ENCODE results near the gene PRDM16. TPM values are rescaled to one million over a fixed set of nuclear protein-coding genes. Genes with fewer than 3 reads are reported as not detected.

PRDM16 gene
- total RNA-seq, 2 experiments from 2014 or later = 0.05 to 0.20 TPM

GRCh38 chr1:3465091-3465934, 396.3 kb downstream of the PRDM16 start:
- no peak overlapping the region for H3K27ac Mint-ChIP-seq
- no peak for DNase-seq
- intact Hi-C loops (cut with micrococcal nuclease) = no loop called here
- no peaks in the 10 kb centered on the region for H3K9me3 Mint-ChIP-seq
- no peaks in the 10 kb centered on the region for H3K27me3 Mint-ChIP-seq (ENCODE audit: low read depth)
- no peak overlapping the region for H3K4me3 Mint-ChIP-seq
- CTCF ChIA-PET = no interaction called here
- H3K4me1 Mint-ChIP-seq (ENCODE audit: low read depth) = no peaks in the 10 kb centered on the region
- H3K36me3 Mint-ChIP-seq (ENCODE audit: low read depth) = no peaks in the 10 kb centered on the region

- CTCF ChIA-PET = no interaction called here
- intact Hi-C loops (cut with micrococcal nuclease) = no loop called here
- Mint-ChIP-seq H3K36me3 (ENCODE audit: low read depth) (no peaks in the 10 kb centered on the region), H3K9me3 (no peaks in the 10 kb centered on the region), H3K4me3 (no peak overlapping the region), H3K4me1 (ENCODE audit: low read depth) (no peaks in the 10 kb centered on the region), H3K27me3 (ENCODE audit: low read depth) (no peaks in the 10 kb centered on the region), H3K27ac (no peak overlapping the region)
- no peak for DNase-seq
Observed at GRCh38 chr1:3465935-3466321, 396.9 kb downstream of the PRDM16 start.

DNA sequence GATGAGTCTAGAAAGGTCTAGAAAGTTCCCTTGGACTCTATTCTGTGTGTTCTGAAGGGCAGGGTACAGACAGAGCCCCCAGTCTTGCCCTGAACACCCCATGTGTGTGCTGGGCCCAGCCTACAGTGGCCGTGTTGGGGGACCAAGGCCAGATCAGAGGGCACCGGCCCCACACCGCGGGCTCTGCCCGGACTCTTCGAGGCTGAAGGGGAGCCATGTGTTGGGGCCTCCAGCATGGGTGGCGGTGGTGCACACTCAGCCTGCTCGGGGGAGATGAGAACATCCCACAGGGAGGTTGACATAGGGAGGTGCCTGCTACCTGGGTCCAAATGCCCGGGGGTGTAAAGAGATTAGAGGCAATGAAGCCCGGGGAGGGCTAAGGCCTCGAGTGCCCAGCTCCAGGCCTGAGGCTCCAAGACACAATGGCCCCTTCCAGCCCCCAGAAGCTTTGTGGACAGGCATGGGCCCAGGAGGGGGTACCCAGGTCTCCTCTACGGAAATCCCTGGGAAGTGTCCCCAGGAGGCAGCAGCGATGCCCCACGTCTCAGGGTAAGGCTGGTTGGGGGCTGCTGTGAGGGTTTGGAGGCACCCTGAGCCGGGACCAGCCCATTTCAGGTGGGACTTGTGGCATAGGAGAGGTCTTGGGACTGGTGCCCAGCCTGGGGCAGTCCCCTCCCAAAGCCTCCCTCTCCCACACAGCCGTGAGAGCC, 397.5 kb downstream of the PRDM16 start:
- CTCF ChIA-PET = no interaction called here
- no peaks in the 10 kb centered on the region for H3K9me3 Mint-ChIP-seq
- no peak for DNase-seq
- no peaks in the 10 kb centered on the region for H3K4me1 Mint-ChIP-seq (ENCODE audit: low read depth)
- no peaks in the 10 kb centered on the region for H3K27me3 Mint-ChIP-seq (ENCODE audit: low read depth)
- H3K4me3 Mint-ChIP-seq = no peak overlapping the region
- no peaks in the 10 kb centered on the region for H3K36me3 Mint-ChIP-seq (ENCODE audit: low read depth)
- H3K27ac Mint-ChIP-seq = no peak overlapping the region
- intact Hi-C loops (cut with micrococcal nuclease) = no loop called here

DNA sequence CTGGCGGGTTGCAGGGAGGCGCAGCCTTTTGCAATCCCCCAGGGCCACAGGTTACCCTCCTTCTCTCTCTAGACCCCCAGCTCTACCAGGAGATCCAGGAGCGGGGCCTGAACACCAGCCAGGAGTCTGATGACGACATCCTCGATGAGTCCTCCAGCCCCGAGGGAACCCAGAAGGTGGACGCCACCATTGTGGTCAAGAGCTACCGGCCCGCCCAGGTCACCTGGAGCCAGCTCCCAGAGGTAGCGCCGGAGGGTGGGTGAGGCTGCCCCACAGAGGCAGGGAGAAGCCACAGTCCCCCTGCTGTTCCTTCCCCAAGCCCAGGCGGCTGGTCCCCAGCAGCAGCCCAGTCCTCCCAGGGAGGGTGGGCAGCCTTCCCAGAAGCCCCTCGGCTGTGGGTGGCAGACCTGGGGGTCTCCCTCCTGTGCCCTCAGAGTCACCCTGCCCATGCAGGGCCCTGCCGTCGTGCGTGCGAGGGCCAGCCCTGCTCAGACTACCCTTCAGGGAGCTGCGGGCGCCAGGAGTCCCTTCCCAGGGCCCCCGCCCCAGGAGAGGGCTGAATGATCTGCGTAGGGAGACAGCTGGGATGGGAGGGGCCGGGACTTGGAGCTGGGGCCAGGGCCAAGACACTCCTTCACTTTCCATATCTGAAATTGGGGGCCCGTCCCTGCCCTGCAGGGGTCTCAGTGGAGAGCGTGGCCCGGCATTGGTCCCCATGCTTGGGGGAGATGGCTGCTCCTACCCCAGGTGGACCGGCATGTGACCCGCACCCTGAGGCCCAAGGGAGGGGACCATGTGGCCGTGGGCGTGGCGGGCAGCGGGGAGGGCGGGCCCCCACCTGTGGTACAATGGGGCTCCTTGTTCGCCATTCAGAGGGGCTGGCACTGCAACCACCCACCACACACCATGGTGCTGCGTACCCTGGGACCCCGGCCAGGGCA, 398.4 kb downstream of the PRDM16 start:
- Mint-ChIP-seq H3K36me3 (ENCODE audit: low read depth) (no peaks in the 10 kb centered on the region), H3K4me1 (ENCODE audit: low read depth) (no peaks in the 10 kb centered on the region), H3K27ac (no peak overlapping the region), H3K9me3 (no peaks in the 10 kb centered on the region), H3K27me3 (ENCODE audit: low read depth) (no peaks in the 10 kb centered on the region), H3K4me3 (no peak overlapping the region)
- no peak for DNase-seq
- CTCF ChIA-PET = no interaction called here
- intact Hi-C loops (cut with micrococcal nuclease) = no loop called here

- no peak overlapping the region for H3K27ac Mint-ChIP-seq
- H3K4me1 Mint-ChIP-seq (ENCODE audit: low read depth) = no peaks in the 10 kb centered on the region
- intact Hi-C loops (cut with micrococcal nuclease) = no loop called here
- CTCF ChIA-PET = no interaction called here
- no peak for DNase-seq
- H3K9me3 Mint-ChIP-seq = no peaks in the 10 kb centered on the region
- no peaks in the 10 kb centered on the region for H3K36me3 Mint-ChIP-seq (ENCODE audit: low read depth)
- H3K4me3 Mint-ChIP-seq = no peak overlapping the region
- H3K27me3 Mint-ChIP-seq (ENCODE audit: low read depth) = no peaks in the 10 kb centered on the region
Observed at GRCh38 chr1:3468236-3469103, 399.5 kb downstream of the PRDM16 start.

DNA sequence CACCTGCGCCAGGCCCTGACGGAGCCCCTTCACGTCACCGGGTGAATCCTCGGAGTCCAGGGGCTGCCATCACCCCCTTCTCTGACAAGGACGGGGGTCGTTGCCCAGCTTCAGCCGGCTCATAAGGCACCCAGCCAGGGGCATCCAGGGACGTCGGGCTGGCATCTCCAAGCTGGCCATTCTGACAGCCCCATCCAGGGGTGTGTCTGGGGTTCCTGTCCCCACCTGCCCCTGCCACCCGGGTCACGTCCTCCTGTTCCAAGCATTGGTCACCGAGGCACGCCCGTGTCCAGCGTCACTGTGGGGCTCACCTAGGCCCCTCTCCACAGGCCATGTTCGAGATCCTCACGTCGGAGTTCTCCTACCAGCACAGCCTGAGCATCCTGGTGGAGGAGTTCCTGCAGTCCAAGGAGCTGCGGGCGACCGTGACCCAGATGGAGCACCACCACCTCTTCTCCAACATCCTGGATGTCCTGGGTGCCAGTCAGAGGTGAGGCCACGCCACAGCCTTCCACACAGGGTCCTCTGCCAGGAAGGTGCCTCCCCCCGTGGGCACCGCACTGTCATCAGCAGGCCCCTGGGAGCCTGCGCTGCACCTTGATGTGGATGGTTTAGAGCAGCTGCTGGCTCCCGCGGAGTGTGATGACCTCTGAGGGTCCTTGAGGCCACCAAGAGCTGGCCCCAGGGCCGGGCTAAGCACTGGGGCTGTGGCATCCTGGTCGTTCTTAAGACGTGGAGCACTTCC, 400.3 kb downstream of the PRDM16 start:
- intact Hi-C loops (cut with micrococcal nuclease) = no loop called here
- DNase-seq = no peak
- H3K9me3 Mint-ChIP-seq = no peaks in the 10 kb centered on the region
- CTCF ChIA-PET = no interaction called here
- no peaks in the 10 kb centered on the region for H3K27me3 Mint-ChIP-seq (ENCODE audit: low read depth)
- no peaks in the 10 kb centered on the region for H3K36me3 Mint-ChIP-seq (ENCODE audit: low read depth)
- H3K27ac Mint-ChIP-seq = no peak overlapping the region
- no peaks in the 10 kb centered on the region for H3K4me1 Mint-ChIP-seq (ENCODE audit: low read depth)
- no peak overlapping the region for H3K4me3 Mint-ChIP-seq

DNA sequence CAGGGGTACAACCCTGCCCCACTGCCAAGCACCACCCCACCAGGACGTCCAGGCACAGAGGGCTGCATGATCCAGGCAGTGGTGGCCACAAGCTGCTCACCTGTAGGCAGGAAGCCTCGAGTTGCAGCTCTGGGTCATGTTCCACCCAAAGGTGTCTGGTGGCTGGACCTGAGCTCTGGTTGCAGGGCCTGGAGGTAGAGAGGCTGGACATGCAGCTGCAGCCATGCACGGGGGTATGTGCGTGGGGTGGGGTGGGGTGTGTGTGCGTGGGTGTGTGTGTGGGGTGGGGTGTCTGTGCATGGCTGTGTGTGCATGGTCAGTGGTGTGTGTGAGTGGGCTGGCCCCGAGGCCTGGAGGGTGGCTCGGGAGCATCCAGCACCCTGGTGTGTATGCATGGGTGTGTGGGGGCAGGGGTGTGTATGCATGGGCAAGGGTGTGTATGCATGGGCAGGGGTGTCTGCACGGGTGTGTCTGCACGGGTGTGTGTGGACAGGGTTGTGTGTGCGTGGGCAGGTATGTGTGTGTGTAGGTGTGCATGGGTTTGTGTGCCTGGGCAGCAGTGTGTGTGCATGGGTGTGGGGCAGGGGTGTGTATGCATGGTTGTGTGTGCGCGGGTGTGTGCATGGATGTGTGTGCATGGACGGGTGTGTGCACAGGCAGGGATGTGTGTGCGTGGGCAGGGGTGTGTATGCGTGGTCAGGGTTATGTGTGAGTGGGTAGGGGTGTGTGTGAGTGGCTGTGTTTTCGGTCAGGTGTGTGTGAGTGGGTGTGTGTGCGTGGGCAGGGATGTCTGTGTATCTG, 401.0 kb downstream of the PRDM16 start:
- CTCF ChIA-PET = no interaction called here

GRCh38 chr1:3470650-3471355, 401.8 kb downstream of the PRDM16 start:
- Mint-ChIP-seq H3K9me3 (no peaks in the 10 kb centered on the region), H3K4me1 (ENCODE audit: low read depth) (no peaks in the 10 kb centered on the region), H3K36me3 (ENCODE audit: low read depth) (no peaks in the 10 kb centered on the region), H3K27me3 (ENCODE audit: low read depth) (no peaks in the 10 kb centered on the region), H3K4me3 (no peak overlapping the region), H3K27ac (no peak overlapping the region)
- no peak for DNase-seq
- CTCF ChIA-PET = no interaction called here
- intact Hi-C loops (cut with micrococcal nuclease) = no loop called here

More for the DNA sequence above, 401.0 kb downstream of the PRDM16 start:
- intact Hi-C loops (cut with micrococcal nuclease) = no loop called here
- H3K4me1 Mint-ChIP-seq (ENCODE audit: low read depth) = no peaks in the 10 kb centered on the region
- H3K27me3 Mint-ChIP-seq (ENCODE audit: low read depth) = no peaks in the 10 kb centered on the region
- DNase-seq = no peak
- H3K9me3 Mint-ChIP-seq = no peaks in the 10 kb centered on the region
- no peaks in the 10 kb centered on the region for H3K36me3 Mint-ChIP-seq (ENCODE audit: low read depth)
- H3K4me3 Mint-ChIP-seq = no peak overlapping the region
- no peak overlapping the region for H3K27ac Mint-ChIP-seq

GRCh38 chr1:3471356-3472087, 402.5 kb downstream of the PRDM16 start:
- Mint-ChIP-seq H3K36me3 (ENCODE audit: low read depth) (no peaks in the 10 kb centered on the region), H3K4me1 (ENCODE audit: low read depth) (no peaks in the 10 kb centered on the region), H3K27ac (no peak overlapping the region), H3K4me3 (no peak overlapping the region), H3K27me3 (ENCODE audit: low read depth) (no peaks in the 10 kb centered on the region), H3K9me3 (no peaks in the 10 kb centered on the region)
- CTCF ChIA-PET = interaction anchor here (1.7 kb wide), 1 partner anchor 18 kb away, joined by 5 read pairs; no protein-coding TSS in a partner anchor
- intact Hi-C loops (cut with micrococcal nuclease) = no loop called here
- DNase-seq = no peak

Measured in activated naive CD4-positive, alpha-beta T cell treated with anti-CD3 and anti-CD28 coated beads for 36 hours (primary cell).